HG03095 (cell line): Measurements from ENCODE around the gene LRP8.
A peak's percentile ranks its signal among the peaks of the same experiment; 100 is the strongest.
"Not testable (repeated sequence)": the region's sequence is repeated elsewhere in the genome, so short reads cannot be mapped to it uniquely, and the experiment has no call there.

Experiments used
- ATAC-seq: cut with Tn5 transposase; IDR thresholded peaks from one replicate; pipeline ENCODE4 v1.9.1; 2021; ENCODE audit warnings: moderate library complexity; ENCODE audit not compliant: unreplicated experiment

Gene LRP8

GRCh38 chr1:53237638-53238037, 90.2 kb downstream of the LRP8 start:
- no peak for ATAC-seq

GRCh38 chr1:53220962-53221286, 106.9 kb downstream of the LRP8 start:
- ATAC-seq, result no peak

- ATAC-seq, result peak; percentile 91
Observed at GRCh38 chr1:53220171-53220961, 107.5 kb downstream of the LRP8 start, which contains the start of gene CZIB. Gene CZIB, minus strand, starts transcription at chr1:53220634. Its CDS starts 59 bp downstream, at chr1:53220575.

- no peak for ATAC-seq
Observed at GRCh38 chr1:53219711-53220110, 108.2 kb downstream of the LRP8 start.

GRCh38 chr1:53218201-53218600, 109.7 kb downstream of the LRP8 start:
- no peak for ATAC-seq

- no peak for ATAC-seq
Observed at GRCh38 chr1:53214376-53214940, 113.4 kb downstream of the LRP8 start.

GRCh38 chr1:53210954-53211353, 116.9 kb downstream of the LRP8 start:
- ATAC-seq, result no peak

GRCh38 chr1:53210352-53210751, 117.5 kb downstream of the LRP8 start:
- ATAC-seq, result no peak

GRCh38 chr1:53207726-53208125, 120.1 kb downstream of the LRP8 start:
- no peak for ATAC-seq

- ATAC-seq, result no peak
Observed at GRCh38 chr1:53206735-53207379, 121.0 kb downstream of the LRP8 start.

GRCh38 chr1:53206083-53206685, 121.7 kb downstream of the LRP8 start:
- not testable (repeated sequence) for ATAC-seq

- not testable (repeated sequence) for ATAC-seq
Observed at GRCh38 chr1:53205496-53205895, 122.4 kb downstream of the LRP8 start.

GRCh38 chr1:53203466-53203865, 124.4 kb downstream of the LRP8 start:
- ATAC-seq, result no peak

- ATAC-seq, result no peak
Observed at GRCh38 chr1:53198241-53198651, 129.6 kb downstream of the LRP8 start.

- ATAC-seq, result no peak
Observed at GRCh38 chr1:53197291-53198200, 130.3 kb downstream of the LRP8 start.

- ATAC-seq, result peak; percentile 99
Observed at GRCh38 chr1:53196485-53197290, 131.2 kb downstream of the LRP8 start, which contains the start of gene CPT2. Gene CPT2, plus strand, starts transcription at chr1:53196824. Its CDS starts 120 bp downstream, at chr1:53196944.

GRCh38 chr1:53196017-53196484, 131.8 kb downstream of the LRP8 start:
- ATAC-seq, result peak; percentile 7

- ATAC-seq, result no peak
Observed at GRCh38 chr1:53195246-53196016, 132.4 kb downstream of the LRP8 start.
